WERI-Rb-1 (cell line): ENCODE measurements around the gene CLDN6.

Experiments
- DNase-seq: peaks from one replicate; pipeline ENCODE4 v3.0.0-alpha.2; 2020
- H3K27ac ChIP-seq: fragments of 250-450 bp; sonication (Bioruptor Pico); 2 replicates; pipeline ENCODE4 v1.5.1; 2020; ENCODE audit warnings: mild to moderate bottlenecking, moderate library complexity
- H3K27me3 ChIP-seq: fragments of 250-450 bp; sonication (Bioruptor Pico); 2 replicates; pipeline ENCODE4 v1.5.1; 2021; ENCODE audit warnings: mild to moderate bottlenecking, low read depth, moderate library complexity; ENCODE audit not compliant: insufficient read depth, severe bottlenecking
- H3K36me3 ChIP-seq: fragments of 250-450 bp; sonication (Bioruptor Pico); 2 replicates; pipeline ENCODE4 v1.5.1; 2020; ENCODE audit warnings: mild to moderate bottlenecking, moderate library complexity
- H3K4me3 ChIP-seq: 2 replicates; pipeline ENCODE4 v1.5.1; 2011; ENCODE audit warnings: low read depth, mild to moderate bottlenecking, control low read depth, low read length
- H3K9me3 ChIP-seq: fragments of 250-450 bp; sonication (Bioruptor Pico); 2 replicates; pipeline ENCODE4 v1.5.1; 2021; ENCODE audit warnings: mild to moderate bottlenecking, moderate library complexity; ENCODE audit not compliant: severe bottlenecking
- TF ChIP-seq, protein P1 (sequence below): IDR thresholded peaks from 2 replicates; pipeline ENCODE4 v1.5.1; 2011; ENCODE audit warnings: low read depth, mild to moderate bottlenecking, control low read depth, inconsistent platforms, low read length

The CLDN6 gene, protein sequence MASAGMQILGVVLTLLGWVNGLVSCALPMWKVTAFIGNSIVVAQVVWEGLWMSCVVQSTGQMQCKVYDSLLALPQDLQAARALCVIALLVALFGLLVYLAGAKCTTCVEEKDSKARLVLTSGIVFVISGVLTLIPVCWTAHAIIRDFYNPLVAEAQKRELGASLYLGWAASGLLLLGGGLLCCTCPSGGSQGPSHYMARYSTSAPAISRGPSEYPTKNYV

GRCh38 chr16:3017794-3018506, at the start of gene CLDN6:
Gene CLDN6 (minus strand): TSS chr16:3018183. CDS start chr16:3016021, 2,162 bp downstream.
- H3K4me3 ChIP-seq, result no peak within 1 kb of the TSS
- no peak within 1 kb of the TSS for H3K27ac ChIP-seq
- H3K9me3 ChIP-seq, result no peaks in the 10 kb centered on the region
- TF ChIP-seq, protein P1, sequence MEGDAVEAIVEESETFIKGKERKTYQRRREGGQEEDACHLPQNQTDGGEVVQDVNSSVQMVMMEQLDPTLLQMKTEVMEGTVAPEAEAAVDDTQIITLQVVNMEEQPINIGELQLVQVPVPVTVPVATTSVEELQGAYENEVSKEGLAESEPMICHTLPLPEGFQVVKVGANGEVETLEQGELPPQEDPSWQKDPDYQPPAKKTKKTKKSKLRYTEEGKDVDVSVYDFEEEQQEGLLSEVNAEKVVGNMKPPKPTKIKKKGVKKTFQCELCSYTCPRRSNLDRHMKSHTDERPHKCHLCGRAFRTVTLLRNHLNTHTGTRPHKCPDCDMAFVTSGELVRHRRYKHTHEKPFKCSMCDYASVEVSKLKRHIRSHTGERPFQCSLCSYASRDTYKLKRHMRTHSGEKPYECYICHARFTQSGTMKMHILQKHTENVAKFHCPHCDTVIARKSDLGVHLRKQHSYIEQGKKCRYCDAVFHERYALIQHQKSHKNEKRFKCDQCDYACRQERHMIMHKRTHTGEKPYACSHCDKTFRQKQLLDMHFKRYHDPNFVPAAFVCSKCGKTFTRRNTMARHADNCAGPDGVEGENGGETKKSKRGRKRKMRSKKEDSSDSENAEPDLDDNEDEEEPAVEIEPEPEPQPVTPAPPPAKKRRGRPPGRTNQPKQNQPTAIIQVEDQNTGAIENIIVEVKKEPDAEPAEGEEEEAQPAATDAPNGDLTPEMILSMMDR, result peak; percentile 37; the same call in 1 of the 2 replicates
- H3K27me3 ChIP-seq, result no peaks in the 10 kb centered on the region
- DNase-seq, result no peak
- H3K36me3 ChIP-seq, result peaks cover 8% of the 10 kb centered on the region

- H3K27ac ChIP-seq, result no peak overlapping the region; the same call in 1 of the 2 replicates
- H3K9me3 ChIP-seq, result no peaks in the 10 kb centered on the region
- H3K36me3 ChIP-seq, result no peaks in the 10 kb centered on the region
- TF ChIP-seq, protein P1, result no peak
- H3K4me3 ChIP-seq, result no peak overlapping the region
- H3K27me3 ChIP-seq, result no peaks in the 10 kb centered on the region
- no peak for DNase-seq
Measured at GRCh38 chr16:3066440-3066748, 48.4 kb upstream of the CLDN6 start.

DNA sequence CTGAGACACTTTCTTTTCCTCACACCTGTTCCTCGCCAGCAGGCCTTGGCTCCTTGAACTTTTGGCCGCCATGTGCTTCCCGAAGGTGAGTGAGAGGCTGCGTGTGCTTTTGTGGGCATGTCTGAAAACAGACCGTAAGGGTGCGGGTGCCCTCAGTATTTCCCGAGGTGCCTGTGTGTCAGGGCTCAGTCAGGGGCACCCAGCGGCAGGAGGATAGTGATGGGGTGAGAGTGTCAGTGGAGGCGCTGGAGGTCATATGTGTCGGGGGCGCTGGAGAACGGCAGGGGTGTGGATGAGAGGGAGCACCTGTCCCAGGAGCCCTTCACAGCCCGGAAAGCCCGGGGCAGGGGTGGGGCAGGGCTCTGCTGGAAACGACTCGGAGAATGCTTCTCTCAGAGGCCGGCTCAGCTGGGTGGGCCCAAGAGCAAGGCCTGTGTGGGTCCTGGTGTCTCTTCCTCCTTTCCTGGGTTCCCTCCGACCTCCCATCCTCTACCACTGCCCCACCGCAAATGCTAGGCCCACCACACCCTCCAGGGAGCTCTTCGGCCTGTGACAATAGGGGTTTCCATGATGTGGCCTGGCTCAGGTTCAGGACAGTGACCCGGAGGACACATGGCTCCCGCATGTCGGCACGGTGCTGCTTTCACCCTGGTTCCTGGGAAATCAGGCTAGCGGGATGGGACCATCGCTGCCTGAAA, 47.9 kb upstream of the CLDN6 start:
- Histone ChIP-seq H3K27ac (no peak overlapping the region; the same call in 1 of the 2 replicates), H3K4me3 (no peak overlapping the region), H3K9me3 (no peaks in the 10 kb centered on the region), H3K36me3 (no peaks in the 10 kb centered on the region), H3K27me3 (no peaks in the 10 kb centered on the region)
- DNase-seq, result no peak
- TF ChIP-seq, protein P1, result no peak

GRCh38 chr16:3065069-3065741, 47.2 kb upstream of the CLDN6 start, which contains the start of gene IL32:
Gene IL32 (plus strand): TSS chr16:3065640. CDS start chr16:3065812, 172 bp downstream.
- Histone ChIP-seq H3K36me3 (no peaks in the 10 kb centered on the region), H3K4me3 (no peak within 1 kb of the TSS), H3K27me3 (no peaks in the 10 kb centered on the region), H3K9me3 (no peaks in the 10 kb centered on the region), H3K27ac (no peak within 1 kb of the TSS; the same call in 1 of the 2 replicates)
- TF ChIP-seq, protein P1, result no peak
- DNase-seq, result no peak

- DNase-seq, result no peak
- no peaks in the 10 kb centered on the region for H3K9me3 ChIP-seq
- no peaks in the 10 kb centered on the region for H3K27me3 ChIP-seq
- H3K4me3 ChIP-seq, result no peak overlapping the region
- H3K36me3 ChIP-seq, result no peaks in the 10 kb centered on the region
- H3K27ac ChIP-seq, result no peak overlapping the region
- TF ChIP-seq, protein P1, result no peak
Measured at GRCh38 chr16:3063625-3064386, 45.8 kb upstream of the CLDN6 start.
